Osteoblast (primary cell): ENCODE measurements around the gene P3R3URF. TPM values are rescaled to one million over a fixed set of nuclear protein-coding genes. Genes with fewer than 3 reads are reported as not detected.

Experiments used
- DNase-seq: peaks from one replicate; pipeline ENCODE4 v3.0.0; 2011; ENCODE audit warnings: low spot score, mixed read lengths; ENCODE audit not compliant: insufficient read length; ENCODE audit errors: missing footprints
- H2AFZ ChIP-seq: 2 replicates; pipeline ENCODE4 v1.6.0; 2011; ENCODE audit warnings: mild to moderate bottlenecking, low read length
- H3K27ac ChIP-seq: 2 replicates; pipeline ENCODE4 v1.5.1; 2011; ENCODE audit warnings: mild to moderate bottlenecking, low read depth, low read length, moderate library complexity
- H3K27me3 ChIP-seq: 2 replicates; pipeline ENCODE4 v1.6.0; 2012; ENCODE audit warnings: mild to moderate bottlenecking, control low read depth, inconsistent platforms, low read length, moderate library complexity; ENCODE audit not compliant: insufficient read depth
- H3K36me3 ChIP-seq: 2 replicates; pipeline ENCODE4 v1.5.1; 2011; ENCODE audit warnings: mild to moderate bottlenecking, low read length, control low read depth, moderate library complexity; ENCODE audit not compliant: insufficient read depth
- H3K4me1 ChIP-seq: 2 replicates; pipeline ENCODE4 v1.5.1; 2011; ENCODE audit warnings: mild to moderate bottlenecking, low read length, control low read depth, moderate library complexity; ENCODE audit not compliant: insufficient read depth
- H3K4me2 ChIP-seq: 2 replicates; pipeline ENCODE4 v1.6.0; 2011; ENCODE audit warnings: mild to moderate bottlenecking, low read length; ENCODE audit not compliant: insufficient read depth
- H3K4me3 ChIP-seq: fragments of 200-600 bp; sonication (generic); 3 replicates; pipeline ENCODE4 v1.5.1; 2012; ENCODE audit warnings: mild to moderate bottlenecking, low read length, inconsistent platforms; ENCODE audit not compliant: insufficient read depth
- H3K79me2 ChIP-seq: 2 replicates; pipeline ENCODE4 v1.6.0; 2012; ENCODE audit warnings: mild to moderate bottlenecking, low read length, control low read depth, inconsistent platforms; ENCODE audit not compliant: insufficient read depth
- H3K9me3 ChIP-seq: 2 replicates; pipeline ENCODE4 v1.5.1; 2011; ENCODE audit warnings: low read depth, low read length, control low read depth
- H4K20me1 ChIP-seq: 2 replicates; pipeline ENCODE4 v1.6.0; 2012; ENCODE audit warnings: mild to moderate bottlenecking, low read length, control low read depth; ENCODE audit not compliant: insufficient read depth
- total RNA-seq: library from RNA; depleted of rRNA; stranded (reverse); fragments of >200 nt; gene quantifications from 2 replicates; pipeline ENCODE4 v1.2.3, GENCODE V29; 2012
- TF ChIP-seq, protein P1 (sequence below): IDR thresholded peaks from 2 replicates; pipeline ENCODE4 v1.5.1; 2011; ENCODE audit warnings: mild to moderate bottlenecking, low read depth, low read length, moderate library complexity; ENCODE audit errors: extremely low read depth

P3R3URF gene
- total RNA-seq, 1 donor, result not detected

- Histone ChIP-seq H3K79me2 (peaks cover 16% of the 10 kb centered on the region), H3K4me2 (peak overlapping the region; percentile 97), H3K4me3 (peak overlapping the region; percentile 92), H2AFZ (peak overlapping the region; percentile 65), H3K27ac (peak overlapping the region; percentile 49), H3K36me3 (peaks cover 23% of the 10 kb centered on the region), H4K20me1 (no peaks in the 10 kb centered on the region), H3K27me3 (no peaks in the 10 kb centered on the region), H3K4me1 (peaks cover 12% of the 10 kb centered on the region), H3K9me3 (no peaks in the 10 kb centered on the region)
- TF ChIP-seq, protein P1, sequence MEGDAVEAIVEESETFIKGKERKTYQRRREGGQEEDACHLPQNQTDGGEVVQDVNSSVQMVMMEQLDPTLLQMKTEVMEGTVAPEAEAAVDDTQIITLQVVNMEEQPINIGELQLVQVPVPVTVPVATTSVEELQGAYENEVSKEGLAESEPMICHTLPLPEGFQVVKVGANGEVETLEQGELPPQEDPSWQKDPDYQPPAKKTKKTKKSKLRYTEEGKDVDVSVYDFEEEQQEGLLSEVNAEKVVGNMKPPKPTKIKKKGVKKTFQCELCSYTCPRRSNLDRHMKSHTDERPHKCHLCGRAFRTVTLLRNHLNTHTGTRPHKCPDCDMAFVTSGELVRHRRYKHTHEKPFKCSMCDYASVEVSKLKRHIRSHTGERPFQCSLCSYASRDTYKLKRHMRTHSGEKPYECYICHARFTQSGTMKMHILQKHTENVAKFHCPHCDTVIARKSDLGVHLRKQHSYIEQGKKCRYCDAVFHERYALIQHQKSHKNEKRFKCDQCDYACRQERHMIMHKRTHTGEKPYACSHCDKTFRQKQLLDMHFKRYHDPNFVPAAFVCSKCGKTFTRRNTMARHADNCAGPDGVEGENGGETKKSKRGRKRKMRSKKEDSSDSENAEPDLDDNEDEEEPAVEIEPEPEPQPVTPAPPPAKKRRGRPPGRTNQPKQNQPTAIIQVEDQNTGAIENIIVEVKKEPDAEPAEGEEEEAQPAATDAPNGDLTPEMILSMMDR, result no peak
- peak; percentile 89 for DNase-seq
These were observed 21.3 kb upstream of the P3R3URF start for GRCh38 chr1:46197560-46197963.

DNA sequence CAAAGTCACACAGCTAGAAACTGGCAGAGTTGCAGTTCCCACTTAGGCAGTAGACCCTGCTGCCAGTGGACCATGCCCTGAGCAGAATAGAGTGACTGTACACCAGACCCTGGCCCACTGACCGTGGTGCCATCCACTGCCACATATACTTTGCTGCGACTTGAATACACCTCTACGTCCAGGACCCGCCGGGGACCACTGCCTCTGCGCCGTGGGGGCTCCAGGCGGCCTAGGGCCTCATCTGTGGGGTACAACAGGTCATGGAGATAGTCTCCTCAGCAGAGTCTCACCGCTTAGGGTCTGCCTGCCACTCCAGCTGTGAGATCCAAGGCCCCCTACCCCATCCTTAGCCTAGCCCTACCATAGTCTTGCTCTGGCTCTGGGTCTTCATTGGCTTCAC lies 20.3 kb upstream of the P3R3URF start:
- no peaks in the 10 kb centered on the region for H3K27me3 ChIP-seq
- no peak for DNase-seq
- TF ChIP-seq, protein P1, result no peak
- peak overlapping the region; percentile 97 for H3K4me2 ChIP-seq
- H3K4me1 ChIP-seq, result peaks cover 12% of the 10 kb centered on the region
- H3K36me3 ChIP-seq, result peaks cover 30% of the 10 kb centered on the region
- no peak overlapping the region for H3K27ac ChIP-seq
- no peaks in the 10 kb centered on the region for H3K9me3 ChIP-seq
- peaks cover 16% of the 10 kb centered on the region for H3K79me2 ChIP-seq
- H2AFZ ChIP-seq, result no peak overlapping the region
- no peaks in the 10 kb centered on the region for H4K20me1 ChIP-seq
- no peak overlapping the region for H3K4me3 ChIP-seq

- TF ChIP-seq, protein P1, result no peak
- DNase-seq, result no peak
- Histone ChIP-seq H3K27ac (no peak overlapping the region), H3K4me2 (no peak overlapping the region), H3K79me2 (peaks cover 16% of the 10 kb centered on the region), H3K27me3 (no peaks in the 10 kb centered on the region), H2AFZ (no peak overlapping the region), H3K9me3 (no peaks in the 10 kb centered on the region), H3K4me3 (no peak overlapping the region), H3K36me3 (peaks cover 40% of the 10 kb centered on the region), H4K20me1 (no peaks in the 10 kb centered on the region), H3K4me1 (peaks cover 17% of the 10 kb centered on the region)
These were observed 18.4 kb upstream of the P3R3URF start for GRCh38 chr1:46194641-46195193.

- H3K4me1 ChIP-seq, result peaks cover 17% of the 10 kb centered on the region
- H4K20me1 ChIP-seq, result no peaks in the 10 kb centered on the region
- no peak overlapping the region for H2AFZ ChIP-seq
- DNase-seq, result no peak
- no peak overlapping the region for H3K27ac ChIP-seq
- no peaks in the 10 kb centered on the region for H3K9me3 ChIP-seq
- H3K79me2 ChIP-seq, result peaks cover 16% of the 10 kb centered on the region
- TF ChIP-seq, protein P1, result no peak
- H3K4me2 ChIP-seq, result no peak overlapping the region
- H3K27me3 ChIP-seq, result no peaks in the 10 kb centered on the region
- peaks cover 46% of the 10 kb centered on the region for H3K36me3 ChIP-seq
- H3K4me3 ChIP-seq, result no peak overlapping the region
These were observed 17.8 kb upstream of the P3R3URF start for GRCh38 chr1:46193984-46194570.
